ENCODE measurements around the gene CCDC13.

CCDC13 gene

DNA sequence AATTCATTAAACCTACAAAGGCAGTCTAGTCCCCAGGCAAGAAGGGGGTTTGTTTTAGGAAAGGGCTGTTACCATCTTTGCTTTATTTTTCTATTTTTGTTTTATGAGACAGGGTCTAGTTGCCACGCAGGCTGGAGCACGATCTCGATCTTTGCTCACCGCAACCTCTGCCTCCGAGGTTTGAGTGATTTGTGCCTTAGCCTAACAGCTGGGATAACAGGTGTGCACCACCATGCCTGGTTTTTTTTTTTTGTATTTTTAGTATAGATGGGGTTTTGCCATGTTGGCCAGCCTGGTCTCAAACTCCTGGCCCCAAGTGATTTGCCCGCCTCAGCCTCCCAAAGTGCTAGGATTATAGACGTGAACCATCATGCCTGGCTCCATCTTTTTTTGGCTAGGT is 26.3 kb upstream of the CCDC13 start:
- no peak for DNase-seq (ENCODE audit: low spot score)
- TF ChIP-seq, protein P1, sequence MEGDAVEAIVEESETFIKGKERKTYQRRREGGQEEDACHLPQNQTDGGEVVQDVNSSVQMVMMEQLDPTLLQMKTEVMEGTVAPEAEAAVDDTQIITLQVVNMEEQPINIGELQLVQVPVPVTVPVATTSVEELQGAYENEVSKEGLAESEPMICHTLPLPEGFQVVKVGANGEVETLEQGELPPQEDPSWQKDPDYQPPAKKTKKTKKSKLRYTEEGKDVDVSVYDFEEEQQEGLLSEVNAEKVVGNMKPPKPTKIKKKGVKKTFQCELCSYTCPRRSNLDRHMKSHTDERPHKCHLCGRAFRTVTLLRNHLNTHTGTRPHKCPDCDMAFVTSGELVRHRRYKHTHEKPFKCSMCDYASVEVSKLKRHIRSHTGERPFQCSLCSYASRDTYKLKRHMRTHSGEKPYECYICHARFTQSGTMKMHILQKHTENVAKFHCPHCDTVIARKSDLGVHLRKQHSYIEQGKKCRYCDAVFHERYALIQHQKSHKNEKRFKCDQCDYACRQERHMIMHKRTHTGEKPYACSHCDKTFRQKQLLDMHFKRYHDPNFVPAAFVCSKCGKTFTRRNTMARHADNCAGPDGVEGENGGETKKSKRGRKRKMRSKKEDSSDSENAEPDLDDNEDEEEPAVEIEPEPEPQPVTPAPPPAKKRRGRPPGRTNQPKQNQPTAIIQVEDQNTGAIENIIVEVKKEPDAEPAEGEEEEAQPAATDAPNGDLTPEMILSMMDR (IDR thresholded peaks at IDR 0.05; ENCODE audit: borderline replicate concordance, control extremely low read depth, extremely low read depth, insufficient read depth, missing control alignments) = no peak
- in situ Hi-C loops (cut with MboI; ENCODE audit: low sequenced_read_pairs, unreplicated experiment) = no loop called here

DNA sequence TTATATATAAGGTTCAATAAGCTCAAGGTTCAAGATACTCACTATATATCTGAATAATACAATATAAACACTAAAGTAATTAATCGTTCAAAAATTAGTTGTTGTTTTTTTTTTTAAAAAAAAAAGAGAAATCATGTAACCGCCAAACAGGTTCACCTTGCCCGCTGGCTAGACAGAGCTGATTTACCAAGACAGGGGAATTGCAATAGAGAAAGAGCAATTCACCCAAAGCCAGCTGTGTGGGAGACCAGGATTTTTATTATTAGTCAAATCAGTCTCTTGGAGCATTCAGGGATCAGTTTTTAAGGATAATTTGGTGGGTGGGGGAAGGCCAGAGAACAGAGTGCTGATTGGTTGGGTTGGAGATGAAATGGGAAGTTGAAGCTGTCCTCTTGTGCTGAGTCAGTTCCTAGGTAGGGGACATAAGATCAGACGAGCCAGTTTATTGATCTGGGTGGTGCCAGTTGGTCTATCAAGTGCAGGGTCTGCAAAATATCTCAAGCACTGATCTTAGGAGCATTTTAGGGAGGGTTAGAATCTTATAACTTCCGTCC is 23.4 kb upstream of the CCDC13 start:
- TF ChIP-seq, protein P1 (IDR thresholded peaks at IDR 0.05; ENCODE audit: borderline replicate concordance, control extremely low read depth, extremely low read depth, insufficient read depth, missing control alignments) = no peak
- in situ Hi-C loops (cut with MboI; ENCODE audit: low sequenced_read_pairs, unreplicated experiment) = no loop called here
- DNase-seq (ENCODE audit: low spot score) = no peak

DNA sequence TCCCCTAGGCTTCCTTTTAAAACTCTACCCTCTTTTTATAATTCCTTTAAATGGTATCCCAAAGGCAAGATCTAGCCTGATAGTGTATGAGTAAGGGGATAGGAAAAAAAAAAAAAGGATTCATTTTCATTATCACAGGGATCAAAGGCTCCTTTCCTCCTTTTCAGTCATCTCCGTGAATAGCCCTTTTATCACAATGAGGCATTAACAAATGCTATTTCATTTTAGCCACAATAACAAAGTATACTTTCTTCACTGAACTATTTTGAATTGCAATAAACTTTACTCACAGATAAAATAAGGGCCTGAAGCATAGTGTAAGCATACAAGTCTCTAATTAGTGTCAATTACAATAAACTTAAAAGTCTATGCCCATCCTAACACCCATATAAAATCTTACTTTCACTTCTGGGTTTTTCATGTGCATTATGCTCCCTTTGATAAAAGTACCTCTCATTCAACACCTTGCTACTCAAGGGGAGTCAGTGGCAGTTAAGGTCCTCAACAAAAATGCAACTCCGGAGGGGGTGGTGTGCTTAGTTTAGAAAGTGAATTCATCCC is 22.6 kb upstream of the CCDC13 start:
- no peak for DNase-seq (ENCODE audit: low spot score)
- TF ChIP-seq, protein P1 (IDR thresholded peaks at IDR 0.05; ENCODE audit: borderline replicate concordance, control extremely low read depth, extremely low read depth, insufficient read depth, missing control alignments) = no peak
- in situ Hi-C loops (cut with MboI; ENCODE audit: low sequenced_read_pairs, unreplicated experiment) = no loop called here

DNA sequence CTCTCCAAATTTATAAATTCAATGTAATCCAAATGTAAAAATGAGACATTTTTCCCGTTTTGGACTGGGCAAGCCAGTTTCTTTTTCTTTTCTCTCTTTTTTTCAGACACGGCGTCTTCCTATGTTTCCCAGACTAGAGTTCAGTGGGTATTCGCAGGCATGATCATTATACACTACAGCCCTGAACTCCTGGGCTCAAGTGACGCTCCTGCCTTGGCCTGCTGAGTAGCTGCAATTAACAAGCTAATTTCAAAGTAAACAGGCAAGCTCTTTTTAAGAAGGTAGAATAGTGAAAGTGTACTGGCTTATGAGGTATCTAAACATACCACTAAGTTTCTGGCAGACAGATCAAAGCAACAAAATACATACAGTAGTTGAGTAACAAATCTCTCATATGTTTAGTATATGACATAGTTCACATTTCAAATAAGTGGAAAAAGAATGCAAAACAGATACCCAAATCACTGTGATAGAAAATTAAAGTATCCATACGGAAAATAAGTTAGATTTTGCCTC is 17.7 kb upstream of the CCDC13 start:
- no peak for DNase-seq (ENCODE audit: low spot score)
- in situ Hi-C loops (cut with MboI; ENCODE audit: low sequenced_read_pairs, unreplicated experiment) = no loop called here
- TF ChIP-seq, protein P1 (IDR thresholded peaks at IDR 0.05; ENCODE audit: borderline replicate concordance, control extremely low read depth, extremely low read depth, insufficient read depth, missing control alignments) = no peak

DNA sequence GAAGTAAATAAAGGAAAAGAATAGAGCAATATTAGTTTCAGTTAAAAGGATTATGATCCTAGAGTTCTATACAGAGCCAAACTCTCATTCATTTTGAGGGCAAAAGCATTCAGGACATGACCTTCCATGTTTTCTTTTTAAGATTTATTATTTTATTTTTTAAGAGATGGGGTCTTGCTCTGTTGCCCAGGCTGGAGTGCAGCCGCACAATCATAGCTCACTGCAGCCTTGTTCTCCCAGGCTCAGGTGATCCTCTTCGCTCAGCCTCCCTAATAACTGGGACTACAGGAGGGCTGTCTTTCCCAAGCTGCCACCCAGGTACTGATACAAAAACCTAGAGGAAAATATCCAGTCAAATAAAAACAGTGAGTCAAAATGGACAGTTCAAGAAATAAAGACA is 13.6 kb upstream of the CCDC13 start:
- DNase-seq (ENCODE audit: low spot score) = no peak
- in situ Hi-C loops (cut with MboI; ENCODE audit: low sequenced_read_pairs, unreplicated experiment) = no loop called here
- TF ChIP-seq, protein P1 (IDR thresholded peaks at IDR 0.05; ENCODE audit: borderline replicate concordance, control extremely low read depth, extremely low read depth, insufficient read depth, missing control alignments) = no peak

DNA sequence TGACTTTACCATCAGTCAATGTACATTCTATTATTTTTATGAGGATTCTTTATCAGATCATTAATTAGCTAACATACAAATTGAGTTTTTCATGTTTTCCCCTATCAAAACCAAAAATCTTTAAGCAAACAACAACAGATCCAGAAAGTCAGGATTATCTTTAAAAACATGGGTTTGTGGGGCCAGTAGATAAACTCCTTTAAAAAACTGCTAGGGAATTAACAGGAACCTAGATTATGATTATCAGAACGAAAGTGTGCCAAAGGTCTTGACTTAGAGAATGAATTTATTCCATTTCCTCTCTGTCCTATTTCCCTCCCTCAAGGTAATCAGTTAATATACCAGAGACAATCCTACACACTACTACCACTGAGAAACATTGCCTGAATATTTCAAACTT is 13.2 kb upstream of the CCDC13 start:
- no peak for DNase-seq (ENCODE audit: low spot score)
- in situ Hi-C loops (cut with MboI; ENCODE audit: low sequenced_read_pairs, unreplicated experiment) = no loop called here
- TF ChIP-seq, protein P1 (IDR thresholded peaks at IDR 0.05; ENCODE audit: borderline replicate concordance, control extremely low read depth, extremely low read depth, insufficient read depth, missing control alignments) = no peak
